Liver (tissue), 9 donors: ENCODE results near the gene FBLN1. TPM values are rescaled to one million over a fixed set of nuclear protein-coding genes. Genes with fewer than 3 reads are reported as not detected.

ENCODE experiments used
- DNase-seq: peaks from one replicate; pipeline ENCODE4 v3.0.0-alpha.2; 2017; ENCODE audit warnings: low spot score
- H3K27ac ChIP-seq, 2 donors: one replicate each; pipeline ENCODE4 v1.7.0; 2013; ENCODE audit warnings: inconsistent platforms in 2 of 2, low read length in 2 of 2, control low read depth in 1 of 2, low read depth in 1 of 2, mild to moderate bottlenecking in 1 of 2
- H3K27me3 ChIP-seq, 4 donors: one replicate each; pipeline versions ENCODE4 v1.6.1 to v1.7.0; 2013; ENCODE audit warnings: low read length in 3 of 4, inconsistent platforms in 1 of 4, mild to moderate bottlenecking in 1 of 4, moderate library complexity in 1 of 4; ENCODE audit not compliant: control insufficient read depth in 4 of 4, insufficient read depth in 4 of 4
- H3K36me3 ChIP-seq, 4 donors: one replicate each; pipeline versions ENCODE4 v1.6.1 to v1.7.0; 2013; ENCODE audit warnings: low read length in 3 of 4, mild to moderate bottlenecking in 3 of 4, low read depth in 1 of 4, moderate library complexity in 1 of 4; ENCODE audit not compliant: control insufficient read depth in 4 of 4, insufficient read depth in 3 of 4
- H3K4me1 ChIP-seq, 4 donors: one replicate each; pipeline versions ENCODE4 v1.6.1 to v1.7.0; 2013; ENCODE audit warnings: low read length in 3 of 4, mild to moderate bottlenecking in 3 of 4, moderate library complexity in 1 of 4; ENCODE audit not compliant: control insufficient read depth in 4 of 4, insufficient read depth in 4 of 4
- H3K4me3 ChIP-seq, 3 donors: one replicate each; pipeline versions ENCODE4 v1.6.1 to v1.7.0; 2013; ENCODE audit warnings: low read length in 3 of 3, control low read depth in 1 of 3, low read depth in 1 of 3, mild to moderate bottlenecking in 1 of 3
- H3K9ac ChIP-seq, 2 donors: one replicate each; pipeline ENCODE4 v1.7.0; 2013; ENCODE audit warnings: low read length in 2 of 2, mild to moderate bottlenecking in 2 of 2, moderate library complexity in 2 of 2, control low read depth in 1 of 2, low read depth in 1 of 2
- H3K9me3 ChIP-seq, 4 donors: one replicate each; pipeline versions ENCODE4 v1.6.1 to v1.7.0; 2013; ENCODE audit warnings: low read length in 3 of 4; ENCODE audit not compliant: control insufficient read depth in 4 of 4
- EGR1 ChIP-seq, 2 donors: IDR thresholded peaks; 2 replicates each; pipeline ENCODE4 v1.6.1; 2016 to 2018; ENCODE audit warnings: antibody characterized with exemption in 2 of 2, low read depth in 2 of 2
- FOXA1 ChIP-seq: IDR thresholded peaks from 2 replicates; pipeline ENCODE4 v1.6.1; 2016; ENCODE audit warnings: antibody characterized with exemption
- FOXA2 ChIP-seq: IDR thresholded peaks from 2 replicates; pipeline ENCODE4 v1.6.1; 2016; ENCODE audit warnings: antibody characterized with exemption
- GABPA ChIP-seq, 2 donors: IDR thresholded peaks in 1 of 2; conservative IDR thresholded peaks in 1 of 2; 2 replicates each; pipeline ENCODE4 v1.6.1; 2016; ENCODE audit warnings: antibody characterized with exemption in 2 of 2, mild to moderate bottlenecking in 1 of 2, moderate library complexity in 1 of 2
- HNF4A ChIP-seq, 2 donors: conservative IDR thresholded peaks; 2 replicates each; pipeline ENCODE4 v1.6.1; 2016; ENCODE audit warnings: antibody characterized with exemption in 2 of 2, mild to moderate bottlenecking in 2 of 2
- HNF4G ChIP-seq: IDR thresholded peaks from 2 replicates; pipeline ENCODE4 v1.6.1; 2016; ENCODE audit warnings: antibody characterized with exemption
- NR2F2 ChIP-seq: IDR thresholded peaks from 2 replicates; pipeline ENCODE4 v1.6.1; 2016; ENCODE audit warnings: antibody characterized with exemption
- RAD21 ChIP-seq, 2 donors: IDR thresholded peaks; 2 replicates each; pipeline ENCODE4 v1.6.1; 2016; ENCODE audit warnings: antibody characterized with exemption in 2 of 2, mild to moderate bottlenecking in 2 of 2
- REST ChIP-seq: IDR thresholded peaks from 2 replicates; pipeline ENCODE4 v1.6.1; 2016; ENCODE audit warnings: antibody characterized with exemption, mild to moderate bottlenecking
- TAF1 ChIP-seq: conservative IDR thresholded peaks from 2 replicates; pipeline ENCODE4 v1.6.1; 2016; ENCODE audit warnings: antibody characterized with exemption, mild to moderate bottlenecking
- ZBTB33 ChIP-seq: IDR thresholded peaks from 2 replicates; pipeline ENCODE4 v1.6.1; 2016; ENCODE audit warnings: antibody characterized with exemption
- WGBS: extraction: QIAGEN DNeasy Blood & Tissue Kit; methylation state at CpG from one replicate; pipeline ENCODE4 v1.1.7; 2013; 5-methylcytosine and 5-hydroxymethylcytosine counted together
- polyA plus RNA-seq, 2 donors: library from polyadenylated mRNA; stranded (reverse) in 1 of 2; unstranded in 1 of 2; fragments of 200-250 nt in 1 of 2; fragments of >200 nt in 1 of 2; fragmentation: Nextera tagmentation in 1 of 2; extraction: Ambion mirVana in 1 of 2; gene quantifications; one replicate each; pipeline versions ENCODE4 v1.2.1 to v1.2.3, GENCODE V29; 2013 to 2015
- total RNA-seq, 2 donors: library from RNA; depleted of rRNA; stranded (reverse); fragments of >200 nt; gene quantifications; one replicate each; pipeline ENCODE4 v1.2.3, GENCODE V29; 2014
- TF ChIP-seq, protein P1 (sequence below): IDR thresholded peaks from 2 replicates; pipeline ENCODE4 v1.6.1; 2016; ENCODE audit warnings: antibody characterized with exemption
- TF ChIP-seq, protein P2 (sequence below): fragments of 150-350 bp; IDR thresholded peaks from 2 replicates; pipeline ENCODE4 v1.5.1; 2017; ENCODE audit warnings: improper control_type of control experiment, low read depth, low read length; ENCODE audit not compliant: missing input control
- TF ChIP-seq, protein P3 (sequence below): IDR thresholded peaks from 2 replicates; pipeline ENCODE4 v1.6.1; 2016; ENCODE audit warnings: antibody characterized with exemption
- donor health status: healthy.
- donor health status: healthy.
- donor health status: healthy.
- donor health status: healthy.
- donor health status: healthy.

Gene FBLN1
- total and polyA plus RNA-seq, 4 donors: 2.2 to 9.3 (median 6.3) TPM

- TF ChIP-seq, protein P1, sequence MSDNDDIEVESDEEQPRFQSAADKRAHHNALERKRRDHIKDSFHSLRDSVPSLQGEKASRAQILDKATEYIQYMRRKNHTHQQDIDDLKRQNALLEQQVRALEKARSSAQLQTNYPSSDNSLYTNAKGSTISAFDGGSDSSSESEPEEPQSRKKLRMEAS: no peak
Observed at GRCh38 chr22:45481661-45482060, 21.0 kb upstream of the FBLN1 start (continued).

DNA sequence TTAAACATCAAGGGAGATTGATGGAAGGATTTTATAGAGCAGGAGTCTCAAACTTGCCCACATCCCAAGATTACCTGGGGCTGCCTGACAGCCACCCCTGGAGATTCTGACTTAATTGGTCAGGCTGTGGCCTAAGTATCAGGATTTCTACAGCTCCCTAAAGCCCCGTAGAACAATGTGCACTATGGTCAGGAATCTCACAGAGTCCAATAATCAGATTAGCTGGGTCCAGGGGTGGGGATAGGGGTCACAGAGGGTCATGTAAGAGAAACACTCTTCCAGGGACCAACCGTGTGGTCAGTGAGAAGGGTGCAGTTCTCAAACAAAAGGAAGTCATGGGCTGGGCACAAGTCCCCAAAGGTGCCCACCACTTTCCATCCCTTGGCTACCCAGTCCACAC lies 20.5 kb upstream of the FBLN1 start:
- no peak for DNase-seq
- 61% methylated on average over 2 of the region's 2 CpGs for WGBS
- no peaks in the 10 kb centered on the region for H3K9me3 ChIP-seq
- no peak overlapping the region for H3K27ac ChIP-seq
- TF ChIP-seq FOXA1 (no peak), NR2F2 (no peak), FOXA2 (no peak), ZBTB33 (no peak), EGR1 (IDR thresholded peaks at IDR 0.05; ENCODE audit: low read depth in 2 of 2) (no peak), RAD21 (IDR thresholded peaks at IDR 0.05) (no peak), HNF4A (conservative IDR thresholded peaks at IDR 0.05) (no peak), GABPA (IDR thresholded peaks at IDR 0.05 in 1 of 2, conservative IDR thresholded peaks at IDR 0.05 in 1 of 2) (no peak), HNF4G (no peak), REST (no peak), TAF1 (no peak)
- TF ChIP-seq, protein P1: no peak
- TF ChIP-seq, protein P2, sequence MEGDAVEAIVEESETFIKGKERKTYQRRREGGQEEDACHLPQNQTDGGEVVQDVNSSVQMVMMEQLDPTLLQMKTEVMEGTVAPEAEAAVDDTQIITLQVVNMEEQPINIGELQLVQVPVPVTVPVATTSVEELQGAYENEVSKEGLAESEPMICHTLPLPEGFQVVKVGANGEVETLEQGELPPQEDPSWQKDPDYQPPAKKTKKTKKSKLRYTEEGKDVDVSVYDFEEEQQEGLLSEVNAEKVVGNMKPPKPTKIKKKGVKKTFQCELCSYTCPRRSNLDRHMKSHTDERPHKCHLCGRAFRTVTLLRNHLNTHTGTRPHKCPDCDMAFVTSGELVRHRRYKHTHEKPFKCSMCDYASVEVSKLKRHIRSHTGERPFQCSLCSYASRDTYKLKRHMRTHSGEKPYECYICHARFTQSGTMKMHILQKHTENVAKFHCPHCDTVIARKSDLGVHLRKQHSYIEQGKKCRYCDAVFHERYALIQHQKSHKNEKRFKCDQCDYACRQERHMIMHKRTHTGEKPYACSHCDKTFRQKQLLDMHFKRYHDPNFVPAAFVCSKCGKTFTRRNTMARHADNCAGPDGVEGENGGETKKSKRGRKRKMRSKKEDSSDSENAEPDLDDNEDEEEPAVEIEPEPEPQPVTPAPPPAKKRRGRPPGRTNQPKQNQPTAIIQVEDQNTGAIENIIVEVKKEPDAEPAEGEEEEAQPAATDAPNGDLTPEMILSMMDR: no peak
- TF ChIP-seq, protein P3, sequence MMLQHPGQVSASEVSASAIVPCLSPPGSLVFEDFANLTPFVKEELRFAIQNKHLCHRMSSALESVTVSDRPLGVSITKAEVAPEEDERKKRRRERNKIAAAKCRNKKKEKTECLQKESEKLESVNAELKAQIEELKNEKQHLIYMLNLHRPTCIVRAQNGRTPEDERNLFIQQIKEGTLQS: no peak
- H3K4me1 ChIP-seq: no peaks in the 10 kb centered on the region
- peaks cover 0 to 2% (median 0%) of the 10 kb centered on the region in 4 donors for H3K27me3 ChIP-seq
- H3K36me3 ChIP-seq: no peaks in the 10 kb centered on the region
- no peak overlapping the region for H3K9ac ChIP-seq
- no peak overlapping the region for H3K4me3 ChIP-seq
